Pulmonary artery endothelial cell (primary cell): ENCODE measurements around the gene DLGAP4. TPM values are rescaled to one million over a fixed set of nuclear protein-coding genes. Genes with fewer than 3 reads are reported as not detected.

Experiments
- DNase-seq: peaks from one replicate; pipeline ENCODE4 v3.0.0-alpha.2; 2011; ENCODE audit warnings: low read depth, low spot score
- total RNA-seq: library from RNA; depleted of rRNA; stranded (reverse); fragments of >200 nt; gene quantifications from 2 replicates; pipeline ENCODE4 v1.2.3, GENCODE V29; 2014

The DLGAP4 gene
- total RNA-seq, 1 donor from 2014 or later, result 9.4 TPM

DNA sequence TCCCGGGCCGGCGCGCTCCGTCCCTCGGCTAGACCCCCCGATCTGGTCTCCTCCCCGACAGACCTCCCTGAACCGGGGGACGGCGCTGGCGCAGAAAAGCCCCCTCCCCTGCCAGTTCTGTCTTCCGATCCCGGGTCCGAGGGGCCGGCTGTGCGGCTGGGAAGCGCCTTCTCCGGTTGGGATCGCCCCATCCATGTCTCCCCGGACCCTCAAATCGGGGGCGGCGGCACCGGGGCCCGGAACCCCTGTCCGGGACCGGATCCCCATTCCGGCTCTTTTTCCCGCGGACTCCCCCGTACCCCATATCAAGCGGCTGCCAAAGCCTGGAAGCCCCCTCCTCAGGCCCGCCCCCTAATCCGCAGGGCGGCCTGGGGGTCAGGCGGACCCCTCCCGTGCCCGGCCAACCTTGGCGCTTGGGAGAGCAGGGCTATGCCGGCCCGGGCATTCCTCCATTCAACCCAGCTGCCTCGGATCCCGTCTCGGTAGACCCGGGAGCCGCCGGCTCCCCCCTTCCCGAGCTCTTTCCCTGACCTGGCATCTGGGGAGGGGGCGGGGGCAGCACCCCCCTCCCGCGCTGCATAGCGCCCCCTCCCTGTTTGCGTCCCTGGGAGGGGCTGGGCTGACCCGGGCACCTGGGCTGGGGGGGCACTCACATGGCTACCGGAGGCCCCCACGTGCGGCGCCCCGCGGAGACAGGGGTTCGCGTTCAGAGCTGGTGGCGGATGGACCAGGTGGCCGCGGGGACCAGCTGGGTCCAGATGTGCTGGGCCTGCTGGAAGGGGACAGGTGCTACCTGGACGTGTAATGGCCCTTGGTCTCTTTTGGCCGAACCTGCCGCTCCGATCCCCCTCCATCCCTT lies 643 bp downstream of the DLGAP4 start:
- no peak for DNase-seq

DNA sequence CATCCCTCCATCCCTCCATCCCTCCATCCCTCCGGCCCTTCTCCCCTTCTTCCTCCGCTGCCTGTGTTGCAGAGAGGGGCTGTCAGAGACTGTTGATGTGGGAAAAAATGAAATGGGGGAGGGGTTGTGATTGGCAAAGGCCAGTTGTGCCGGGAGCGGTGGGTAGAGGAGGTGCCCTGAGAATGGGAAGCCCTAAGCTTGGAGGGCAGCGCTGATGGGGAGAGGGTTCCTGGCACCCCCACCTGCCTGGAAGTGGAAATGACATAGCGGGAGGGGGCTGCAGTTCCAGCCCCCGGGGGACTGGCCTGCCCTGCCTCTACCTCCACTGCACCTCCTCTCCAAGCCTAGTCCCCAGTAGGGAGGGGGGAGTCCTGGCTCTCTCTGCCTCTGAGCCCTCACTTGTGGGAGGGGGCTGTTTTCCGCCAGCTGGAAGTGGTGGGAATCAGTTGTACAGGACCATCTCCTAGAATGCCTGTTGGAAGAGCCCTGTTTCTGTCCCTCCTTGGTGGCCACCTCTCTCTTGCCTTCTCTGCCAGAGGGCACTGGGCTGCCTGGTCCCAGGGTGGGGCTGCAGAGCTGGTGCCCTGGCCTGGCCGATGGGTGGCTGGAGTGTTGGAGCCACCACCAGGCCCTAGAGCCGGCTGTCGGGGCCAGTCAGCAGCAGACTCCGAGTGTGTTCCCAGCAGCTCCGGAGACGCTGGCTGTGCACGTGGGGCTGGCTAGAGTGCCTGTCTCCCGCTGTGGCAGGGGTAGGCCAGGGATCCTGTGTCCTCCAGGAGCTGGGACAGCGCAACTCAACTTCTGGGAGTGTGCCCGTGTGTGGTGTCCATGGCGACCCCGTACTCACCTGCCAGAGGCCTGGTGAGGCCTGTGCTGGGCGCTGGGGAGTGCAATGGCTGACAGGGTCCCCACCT lies 1.5 kb downstream of the DLGAP4 start:
- no peak for DNase-seq

DNA sequence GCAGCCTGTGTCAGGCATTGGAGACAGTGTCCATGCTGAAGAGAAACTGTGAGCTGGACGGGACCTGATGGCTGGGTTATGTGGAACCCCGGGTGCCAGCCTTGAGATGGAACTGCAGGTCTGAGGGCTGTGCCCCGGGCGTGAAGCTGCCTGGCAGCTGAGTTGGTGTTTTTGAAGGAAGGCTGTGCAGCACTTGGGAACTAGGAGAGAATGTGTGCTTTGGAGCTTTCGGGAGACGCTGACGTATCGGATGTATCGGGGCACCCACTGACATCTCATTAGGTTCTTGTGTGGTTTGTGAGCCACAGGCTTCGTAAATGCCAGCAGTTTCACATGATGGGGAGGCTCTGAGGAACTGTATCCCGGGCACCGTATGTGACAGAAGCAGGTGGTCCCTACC lies 2.2 kb downstream of the DLGAP4 start:
- DNase-seq, result no peak

DNA sequence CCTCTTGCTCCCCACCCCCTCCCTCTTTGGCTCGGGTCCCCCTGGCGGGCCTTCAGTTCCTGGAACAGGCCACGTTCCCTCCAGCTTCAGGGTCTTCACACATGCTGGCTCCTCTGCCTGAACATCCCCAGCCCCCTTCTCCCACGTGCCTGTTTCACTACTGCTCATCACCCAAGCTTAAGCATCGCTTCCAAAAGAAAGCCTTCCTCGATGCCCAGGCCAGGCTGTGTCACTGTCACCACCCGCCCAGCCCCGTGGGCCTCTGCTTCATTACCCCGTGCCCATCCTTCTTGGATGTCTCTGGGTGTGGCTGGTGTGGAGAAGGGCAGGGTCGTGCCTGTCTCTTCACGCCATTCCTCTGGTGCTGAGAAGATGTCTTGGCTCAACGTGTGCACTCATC lies 2.8 kb downstream of the DLGAP4 start:
- no peak for DNase-seq

DNA sequence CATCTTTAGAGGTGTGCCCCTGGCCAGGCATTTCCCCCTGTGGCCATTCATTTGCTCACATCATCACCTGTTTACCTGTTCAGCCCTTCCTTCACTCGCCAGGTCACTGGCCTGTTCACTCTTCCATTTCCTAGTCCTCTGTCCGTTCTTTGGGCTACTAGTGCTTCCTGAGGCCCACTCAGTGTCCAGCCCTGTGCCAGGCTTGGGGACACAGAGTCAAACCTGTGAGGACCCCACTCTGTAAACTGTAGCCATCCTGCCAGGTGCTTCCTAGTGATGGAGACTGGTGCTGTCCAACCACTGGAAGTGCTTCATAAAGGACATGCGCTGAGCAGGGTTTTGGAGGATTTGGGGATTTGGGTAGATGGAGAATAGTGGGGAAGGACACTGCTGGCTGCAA lies 3.5 kb downstream of the DLGAP4 start:
- no peak for DNase-seq

DNA sequence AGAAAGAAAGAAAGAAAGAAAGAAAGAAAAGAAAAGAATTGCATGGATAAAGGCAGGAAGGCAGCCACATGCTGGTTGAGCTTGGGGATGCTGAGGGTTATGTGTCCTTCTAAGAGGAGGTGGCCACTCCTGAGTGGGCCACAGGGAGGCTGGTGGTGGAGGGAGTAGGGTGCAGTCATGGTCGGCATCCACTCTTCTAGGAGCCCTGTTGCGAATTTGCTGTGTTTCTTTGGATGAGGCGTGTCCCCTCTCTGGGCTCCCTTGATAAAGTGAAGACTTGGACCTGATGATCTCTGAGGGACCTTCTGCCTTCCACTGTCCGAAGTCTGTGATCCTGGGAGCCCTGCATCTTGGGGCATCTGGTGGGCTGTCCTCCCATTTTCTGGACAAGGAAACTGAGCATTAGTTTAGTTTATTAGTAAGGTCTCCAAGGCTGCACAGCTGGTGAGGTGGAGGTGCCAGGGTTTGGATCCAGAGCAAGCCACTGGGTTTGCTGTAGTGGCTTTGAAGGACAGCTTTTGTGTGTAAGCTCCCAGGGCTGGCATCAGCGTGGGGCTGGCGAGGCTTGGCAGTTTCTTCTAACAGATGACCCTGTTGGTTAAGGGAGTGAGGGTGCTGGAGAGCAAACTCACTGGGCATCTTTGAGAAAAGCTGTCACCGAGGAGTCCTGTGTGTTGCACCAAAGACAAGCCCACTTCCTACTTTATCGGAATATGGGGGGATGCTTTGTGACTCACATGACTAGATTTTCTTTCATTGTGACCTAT lies 4.3 kb downstream of the DLGAP4 start:
- no peak for DNase-seq

DNA sequence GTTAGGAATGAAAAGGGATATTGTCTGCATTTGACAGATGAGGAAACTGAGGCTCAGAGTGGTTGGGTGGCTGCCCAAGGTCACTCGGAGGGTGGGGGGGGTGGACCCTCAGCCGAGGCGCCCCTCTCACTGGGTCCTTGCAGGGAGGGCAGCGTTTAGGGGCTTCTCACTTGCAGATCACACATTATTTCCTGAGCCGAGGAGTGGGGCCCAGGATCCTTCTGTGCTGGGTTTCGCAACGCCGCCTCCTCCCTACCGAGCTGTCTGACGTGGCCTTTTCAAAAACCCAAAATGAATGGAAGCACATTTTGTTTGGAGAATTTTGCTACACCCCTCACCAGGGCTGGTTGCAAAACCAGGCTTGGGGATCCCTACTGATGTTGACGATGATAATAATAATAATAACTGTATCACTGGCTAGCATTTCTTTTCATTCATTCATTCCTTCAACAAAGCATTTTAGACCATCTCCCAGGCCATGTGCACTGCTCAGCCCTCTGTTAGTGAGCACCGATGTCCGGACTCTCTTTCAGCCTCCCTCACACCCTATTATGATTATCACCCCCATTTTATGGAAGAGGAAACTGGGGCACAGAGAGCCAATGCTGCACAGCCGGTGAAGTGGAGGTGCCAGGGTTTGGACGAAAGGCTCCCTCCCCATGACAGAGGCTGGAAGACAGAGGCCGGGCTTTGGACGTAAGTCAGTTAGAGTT lies 5.2 kb downstream of the DLGAP4 start:
- DNase-seq, result no peak

DNA sequence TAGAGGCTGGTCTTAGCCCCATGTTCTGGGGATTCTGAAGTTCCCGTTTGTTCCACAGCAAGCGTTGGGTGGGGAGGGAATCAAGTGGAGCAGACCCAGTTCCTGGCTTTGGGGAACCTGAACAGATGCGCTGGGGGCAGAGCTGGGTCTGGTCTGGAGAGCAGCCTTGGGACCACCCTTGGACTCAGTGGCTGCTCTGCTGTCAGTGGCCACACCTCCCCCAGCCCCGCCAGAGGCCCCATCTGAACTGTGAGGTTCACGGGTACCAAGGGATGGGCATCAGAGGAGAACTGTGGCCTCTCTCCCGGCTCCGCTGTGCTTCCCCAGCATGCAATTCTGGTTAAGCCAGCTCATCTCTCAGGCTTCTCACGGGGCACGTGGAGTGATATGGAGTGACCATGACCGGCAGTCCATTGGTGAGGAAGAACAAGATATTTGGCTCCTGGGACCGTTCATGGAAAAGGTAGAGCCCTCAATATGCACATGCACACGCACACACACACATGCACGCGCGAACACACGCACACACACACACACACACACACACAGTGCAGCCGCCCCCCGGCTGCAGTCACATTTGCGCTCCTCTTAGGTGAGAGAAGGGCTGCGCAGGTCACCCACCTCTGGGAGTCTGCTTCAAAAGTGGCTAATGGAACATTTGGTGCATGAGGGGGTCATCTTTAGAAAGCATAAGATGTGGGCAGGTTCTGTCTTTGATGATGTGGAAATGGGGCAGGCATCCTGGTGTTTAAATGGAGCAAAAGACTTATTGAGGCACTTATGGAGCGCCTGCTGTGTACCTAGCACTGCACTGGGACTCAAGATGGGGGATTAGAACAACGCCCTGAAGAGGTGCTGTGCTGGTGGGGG lies 6.0 kb downstream of the DLGAP4 start:
- DNase-seq, result no peak

DNA sequence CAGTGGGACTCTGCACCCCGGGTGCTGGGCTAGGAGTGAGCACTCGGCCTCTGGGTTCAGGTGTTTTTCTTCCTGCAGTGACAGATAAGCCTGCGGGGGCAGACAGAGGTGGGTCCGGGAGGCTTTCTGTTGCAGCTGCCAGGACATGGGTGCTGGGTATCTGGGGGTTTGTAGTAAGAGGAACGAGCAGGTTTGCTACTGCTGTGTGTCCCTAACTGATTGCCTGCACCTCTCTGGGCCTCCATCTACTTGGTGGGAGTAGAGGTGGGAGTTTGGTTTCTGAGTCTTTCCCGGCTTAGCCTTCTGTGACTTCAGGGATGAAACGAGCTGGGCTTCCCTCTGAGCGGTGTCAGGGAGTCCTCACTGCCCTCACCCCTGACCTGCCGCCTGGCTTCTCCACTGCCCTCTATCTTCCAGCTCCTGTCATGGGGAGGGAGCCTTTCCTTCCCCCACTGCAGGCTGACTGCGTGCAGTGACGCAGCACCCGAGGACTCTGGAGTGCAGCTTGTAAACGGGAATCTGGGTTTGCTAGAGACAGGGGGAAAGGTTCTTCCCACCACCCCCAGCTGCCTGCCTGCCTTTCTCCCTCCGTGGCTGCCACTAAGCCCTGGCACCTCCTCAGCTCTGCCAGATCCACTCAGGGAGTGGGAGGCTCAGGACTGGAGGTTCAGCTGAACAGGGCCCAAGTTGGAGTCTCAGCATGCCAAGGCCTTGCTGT lies 6.7 kb downstream of the DLGAP4 start:
- DNase-seq, result no peak

DNA sequence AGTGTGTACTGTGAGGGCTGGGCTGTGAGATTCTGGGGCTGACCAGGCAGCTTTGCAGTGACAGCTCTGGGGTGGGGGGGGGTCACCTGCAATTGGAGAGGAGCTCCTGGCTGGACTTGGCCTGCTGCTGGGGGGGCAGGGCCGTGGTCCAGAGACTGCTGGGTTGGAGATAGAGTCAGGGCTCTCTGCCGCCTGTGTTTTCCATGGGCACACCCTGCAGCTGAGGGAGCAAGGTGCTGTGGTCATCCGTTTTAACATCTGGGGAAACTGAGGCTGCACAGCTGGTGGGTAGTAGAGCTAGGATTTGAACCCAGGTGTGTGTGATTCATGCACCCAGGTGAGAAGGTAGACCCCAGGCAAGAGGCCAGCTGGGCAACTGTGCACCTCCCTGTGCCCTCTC lies 7.3 kb downstream of the DLGAP4 start:
- no peak for DNase-seq

DNA sequence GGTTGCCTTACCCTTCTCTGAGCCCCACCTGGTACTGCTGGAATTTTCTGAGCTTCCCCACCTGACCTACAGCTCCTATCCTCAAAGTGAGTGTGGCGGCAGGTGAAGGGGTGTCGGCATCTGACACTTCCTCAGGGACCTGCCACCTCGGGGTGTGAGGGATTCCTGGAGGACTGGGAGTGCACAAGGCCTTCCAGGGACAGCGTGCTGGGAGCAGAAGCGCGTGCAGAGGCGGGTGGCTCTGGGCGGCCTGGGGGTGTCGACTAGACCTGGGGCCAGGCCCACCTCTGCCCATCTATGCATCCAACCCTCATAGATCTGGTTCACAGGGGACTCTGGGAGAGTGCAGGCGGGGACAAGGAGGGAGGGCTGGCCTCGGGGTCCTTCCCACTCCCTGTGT lies 7.8 kb downstream of the DLGAP4 start:
- no peak for DNase-seq

DNA sequence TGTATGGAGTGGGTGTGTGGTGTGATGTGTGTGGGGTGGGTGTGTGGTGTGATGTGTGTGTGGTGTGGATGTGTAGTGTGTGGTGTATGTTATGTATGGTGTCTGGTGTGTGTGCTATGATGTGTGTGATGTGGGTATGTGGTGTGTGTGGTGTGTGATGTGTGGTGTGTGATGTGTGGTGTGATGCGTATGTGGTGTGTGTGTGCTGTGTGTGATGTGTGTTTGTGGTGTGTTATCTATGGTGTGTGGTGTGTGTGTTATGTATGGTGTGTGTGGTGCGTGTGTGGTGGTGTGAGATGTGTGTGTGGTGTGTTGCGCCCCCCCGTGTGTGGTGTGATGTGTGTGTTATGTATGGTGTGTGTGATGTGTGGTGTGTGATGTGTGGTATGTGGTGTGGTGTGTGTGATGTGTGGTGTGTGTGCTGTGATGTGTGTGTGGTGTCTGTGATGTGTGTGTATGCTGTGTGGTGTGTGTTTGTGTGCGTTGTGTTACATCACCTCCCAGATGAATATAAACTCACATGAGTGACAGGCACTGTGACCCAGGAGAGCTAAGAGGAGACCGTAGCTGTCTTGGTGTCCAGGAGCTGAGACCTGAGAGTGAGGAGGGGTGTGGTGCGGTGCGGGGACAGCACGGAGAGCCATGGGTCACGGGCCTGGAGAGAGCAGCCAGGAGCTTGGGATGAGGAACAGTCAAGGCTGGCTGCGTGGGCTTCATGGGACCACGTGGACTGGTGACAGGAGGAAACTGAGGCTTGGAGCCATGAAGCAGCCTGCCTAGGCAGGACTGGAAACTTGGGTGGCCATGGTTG lies 8.8 kb downstream of the DLGAP4 start:
- no peak for DNase-seq

DNA sequence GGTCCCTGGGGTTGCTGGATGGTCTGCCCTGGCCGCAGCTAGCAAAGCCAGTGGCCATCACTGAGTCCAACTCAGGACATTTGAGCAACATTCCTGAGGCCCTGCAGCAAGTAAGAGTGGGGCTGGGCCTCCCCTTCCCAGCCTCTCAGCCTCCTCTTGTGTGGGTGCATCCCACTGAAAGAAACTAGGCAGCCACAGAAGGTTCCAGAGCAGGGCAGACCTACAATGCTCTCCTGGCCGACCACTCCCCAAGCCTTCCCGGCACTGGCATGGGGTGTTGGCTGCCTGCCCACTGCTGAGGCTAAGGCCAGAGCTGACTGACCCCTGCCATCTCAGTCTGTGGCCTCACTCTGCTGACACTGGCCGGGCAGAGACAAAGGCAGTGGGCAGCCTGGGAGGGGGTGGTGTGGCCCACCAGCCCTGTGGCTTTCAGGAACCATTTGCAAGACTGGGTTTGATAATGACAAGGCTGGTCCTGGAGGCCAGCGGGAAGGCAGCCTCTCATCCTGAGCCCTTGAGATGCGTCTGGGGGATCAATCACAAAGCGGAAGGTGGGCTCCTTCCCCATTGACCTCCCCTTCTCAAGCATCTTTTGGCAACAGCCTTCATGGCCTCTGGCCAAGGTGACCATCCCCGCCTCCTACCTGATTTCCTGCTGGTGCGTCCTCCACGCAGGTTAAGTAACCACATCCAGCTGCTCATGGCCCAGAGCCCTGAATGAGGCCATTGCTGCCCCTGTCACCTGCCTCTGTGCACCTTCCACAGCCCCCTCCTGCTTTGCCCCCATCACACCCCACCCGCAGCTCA lies 9.6 kb downstream of the DLGAP4 start:
- DNase-seq, result no peak

DNA sequence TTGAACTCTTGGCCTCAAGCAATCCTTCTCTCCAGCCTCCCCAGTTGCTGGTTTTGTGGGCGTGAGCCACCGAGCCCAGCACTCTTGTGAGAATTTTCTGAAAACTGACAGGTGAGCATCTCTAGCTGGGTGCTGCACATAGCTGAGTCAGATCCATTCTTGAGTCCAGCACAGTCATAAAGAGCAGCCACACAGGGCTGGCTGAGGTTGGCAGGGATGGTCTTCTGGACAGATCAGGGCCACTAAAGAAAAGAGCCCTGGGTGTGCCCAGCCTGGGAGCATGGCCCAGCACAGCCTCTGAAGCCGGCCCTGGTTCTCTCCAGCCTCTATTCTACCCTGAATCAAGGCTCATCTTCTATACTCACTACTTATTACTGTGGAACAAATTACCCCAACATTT lies 11.5 kb downstream of the DLGAP4 start:
- DNase-seq, result no peak

DNA sequence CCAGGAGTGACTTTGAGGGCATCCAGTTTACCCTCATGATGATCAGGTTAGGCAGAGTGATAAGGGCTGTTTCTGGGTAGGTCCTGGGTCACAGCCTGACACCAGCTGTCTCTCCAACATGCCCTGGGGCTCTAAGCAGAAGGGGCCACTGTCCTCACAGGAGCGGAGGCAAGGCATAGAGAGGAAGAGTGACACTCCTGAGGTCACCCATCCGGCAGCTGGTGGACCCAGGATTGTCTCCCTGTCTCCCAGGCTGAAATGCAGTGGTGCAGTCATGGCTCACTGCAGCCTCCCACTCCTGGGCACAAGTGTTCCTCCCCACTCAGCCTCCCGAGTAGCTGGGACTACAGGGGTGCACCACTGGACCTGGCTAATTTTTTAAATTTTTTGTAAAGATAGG lies 12.0 kb downstream of the DLGAP4 start:
- no peak for DNase-seq

DNA sequence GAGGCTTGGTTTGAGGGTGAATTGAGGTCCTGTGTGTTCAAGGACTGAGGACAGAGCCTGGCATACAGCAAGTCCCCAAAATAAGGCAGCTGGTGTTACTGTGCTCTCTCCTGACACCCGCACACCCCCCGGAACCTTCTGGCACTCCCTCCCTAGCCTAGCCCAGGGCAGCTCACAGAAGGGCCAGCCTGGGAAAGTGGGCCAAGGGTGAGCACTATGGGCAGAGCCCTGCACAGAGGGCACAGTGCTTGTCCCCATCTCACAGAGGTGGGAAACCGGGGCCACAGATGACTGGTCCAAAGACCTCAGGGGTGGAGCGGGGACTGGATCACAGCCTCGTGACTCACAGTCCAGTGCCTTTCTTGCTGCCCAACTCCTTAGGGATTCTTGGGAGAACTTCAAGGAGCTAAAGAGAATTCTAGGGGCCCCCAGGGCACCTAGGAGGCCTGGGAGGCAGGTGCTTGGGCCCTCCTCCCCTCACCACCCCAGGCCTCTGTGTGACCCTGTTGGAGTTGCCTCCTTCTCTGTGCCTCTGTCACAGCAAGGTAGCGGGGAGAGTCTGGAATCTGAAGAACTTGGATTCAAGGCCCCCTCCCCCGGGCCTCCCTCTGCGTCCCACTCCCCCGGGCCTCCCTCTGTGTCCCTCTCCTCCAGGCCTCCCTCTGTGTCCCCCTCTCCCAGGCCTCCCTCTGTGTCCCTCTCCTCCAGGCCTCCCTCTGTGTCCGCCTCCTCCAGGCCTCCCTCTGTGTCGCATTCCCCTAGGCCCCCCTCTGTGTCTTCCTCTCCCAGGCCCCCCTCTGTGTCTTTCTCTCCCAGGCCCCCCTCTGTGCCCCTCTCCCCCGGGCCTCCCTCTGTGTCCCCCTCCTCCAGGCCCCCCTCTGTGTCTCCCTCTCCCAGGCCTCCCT lies 13.5 kb downstream of the DLGAP4 start:
- DNase-seq, result no peak
